CD14-positive monocyte (primary cell): Measurements from ENCODE around the gene CROCC. TPM values are rescaled to one million over a fixed set of nuclear protein-coding genes. Genes with fewer than 3 reads are reported as not detected.
A peak's percentile ranks its signal among the peaks of the same experiment; 100 is the strongest.

Experiments
- DNase-seq, 3 donors: peaks; one replicate each; pipeline ENCODE4 v3.0.0-alpha.2; 2011 to 2022
- H2AFZ ChIP-seq: 2 replicates; pipeline ENCODE4 v1.6.0; 2012; ENCODE audit warnings: mild to moderate bottlenecking, low read depth, low read length, inconsistent platforms; ENCODE audit not compliant: insufficient read depth, poor library complexity, severe bottlenecking
- H3K27ac ChIP-seq, 2 donors: 1 replicate in 1 of 2; 2 replicates in 1 of 2; pipeline ENCODE4 v1.5.1; 2012 to 2013; ENCODE audit warnings: low read length in 2 of 2, control low read depth in 1 of 2, inconsistent platforms in 1 of 2, low read depth in 1 of 2, mild to moderate bottlenecking in 1 of 2
- H3K27me3 ChIP-seq, 2 donors: one replicate each; pipeline versions ENCODE4 v1.6.0 to v1.6.1; 2011 to 2013; ENCODE audit warnings: low read length in 2 of 2; ENCODE audit not compliant: control insufficient read depth in 2 of 2, insufficient read depth in 2 of 2
- H3K36me3 ChIP-seq, 2 donors: replicated peaks in 1 of 2; 1 replicate in 1 of 2; 2 replicates in 1 of 2; pipeline versions ENCODE4 v1.5.1 to v1.6.1; 2012 to 2013; ENCODE audit warnings: low read length in 2 of 2, control low read depth in 1 of 2, inconsistent platforms in 1 of 2, mild to moderate bottlenecking in 1 of 2; ENCODE audit not compliant: insufficient read depth in 2 of 2, control insufficient read depth in 1 of 2
- H3K4me1 ChIP-seq, 2 donors: 1 replicate in 1 of 2; 2 replicates in 1 of 2; pipeline versions ENCODE4 v1.5.1 to v1.6.1; 2012 to 2013; ENCODE audit warnings: low read length in 2 of 2, control low read depth in 1 of 2, inconsistent platforms in 1 of 2, mild to moderate bottlenecking in 1 of 2, moderate library complexity in 1 of 2; ENCODE audit not compliant: insufficient read depth in 2 of 2, control insufficient read depth in 1 of 2
- H3K4me2 ChIP-seq: replicated peaks from 2 replicates; pipeline ENCODE3; 2012; ENCODE audit warnings: low read length, moderate library complexity, mild to moderate bottlenecking; ENCODE audit not compliant: poor library complexity, severe bottlenecking; ENCODE audit errors: extremely low read depth
- H3K4me3 ChIP-seq, 3 experiments: fragments of 200-600 bp in 1 of 3; sonication (generic) in 1 of 3; replicated peaks in 1 of 3; 1 replicate in 2 of 3; 2 replicates in 1 of 3; pipeline ENCODE4 v1.5.1; 2011 to 2013; ENCODE audit warnings: low read length in 3 of 3, mild to moderate bottlenecking in 3 of 3, control low read depth in 2 of 3, low read depth in 2 of 3, inconsistent platforms in 1 of 3, moderate library complexity in 1 of 3
- H3K79me2 ChIP-seq: 2 replicates; pipeline ENCODE4 v1.6.0; 2012; ENCODE audit warnings: mild to moderate bottlenecking, control low read depth, inconsistent platforms, low read length, moderate library complexity; ENCODE audit not compliant: insufficient read depth
- H3K9ac ChIP-seq: 2 replicates; pipeline ENCODE4 v1.6.0; 2017; ENCODE audit warnings: low read length, mild to moderate bottlenecking; ENCODE audit not compliant: insufficient read depth, poor library complexity, severe bottlenecking
- H3K9me3 ChIP-seq, 2 donors: replicated peaks in 1 of 2; 1 replicate in 1 of 2; 2 replicates in 1 of 2; pipeline versions ENCODE4 v1.5.1 to v1.6.1; 2012 to 2013; ENCODE audit warnings: low read length in 2 of 2, control low read depth in 1 of 2; ENCODE audit not compliant: control insufficient read depth in 1 of 2, insufficient read depth in 1 of 2
- H4K20me1 ChIP-seq: 2 replicates; pipeline ENCODE4 v1.6.0; 2012; ENCODE audit warnings: mild to moderate bottlenecking, low read length, control low read depth, moderate library complexity; ENCODE audit not compliant: insufficient read depth
- H3K27ac Mint-ChIP-seq, 7 donors: one replicate each; pipeline ENCODE4 v1.8.0; 2020; ENCODE audit warnings: mild to moderate bottlenecking in 7 of 7, mixed read lengths in 7 of 7, moderate library complexity in 6 of 7, inconsistent platforms in 2 of 7
- H3K27me3 Mint-ChIP-seq, 3 donors: one replicate each; pipeline ENCODE4 v1.8.0; 2021 to 2022; ENCODE audit warnings: low read depth in 3 of 3, mild to moderate bottlenecking in 3 of 3, mixed read lengths in 3 of 3, moderate library complexity in 3 of 3, inconsistent platforms in 1 of 3
- H3K36me3 Mint-ChIP-seq, 2 donors: one replicate each; pipeline ENCODE4 v1.8.0; 2020; ENCODE audit warnings: mixed read lengths in 2 of 2, inconsistent platforms in 1 of 2, mild to moderate bottlenecking in 1 of 2
- H3K4me1 Mint-ChIP-seq: one replicate; pipeline ENCODE4 v1.8.0; 2020; ENCODE audit warnings: mild to moderate bottlenecking, mixed read lengths
- H3K4me3 Mint-ChIP-seq, 2 donors: one replicate each; pipeline ENCODE4 v1.8.0; 2020; ENCODE audit warnings: mild to moderate bottlenecking in 2 of 2, mixed read lengths in 2 of 2, moderate library complexity in 1 of 2
- H3K9me3 Mint-ChIP-seq, 7 donors: one replicate each; pipeline ENCODE4 v1.8.0; 2020 to 2022; ENCODE audit warnings: mixed read lengths in 7 of 7, mild to moderate bottlenecking in 6 of 7, moderate library complexity in 6 of 7, inconsistent platforms in 2 of 7
- WGBS: methylation state at CpG from one replicate; pipeline ENCODE4 v1.1.5; 2013; ENCODE audit warnings: missing lambda C conversion rate; ENCODE audit not compliant: insufficient coverage; 5-methylcytosine and 5-hydroxymethylcytosine counted together
- intact Hi-C, 2 donors: fragments of 100-400 bp; cut with micrococcal nuclease; formaldehyde crosslinking; loops; one replicate each; pipeline versions ENCODE4 v1.15.0 to v1.15.1; 2023
- polyA plus RNA-seq, 3 donors: library from polyadenylated mRNA; depleted of rRNA in 1 of 3; unstranded in 2 of 3; stranded (reverse) in 1 of 3; fragments of 300-500 nt in 2 of 3; fragments of >200 nt in 1 of 3; fragmentation: Illumina TruSeq in 2 of 3; gene quantifications; 1 replicate in 2 of 3; 2 replicates in 1 of 3; pipeline ENCODE4 v1.2.3, GENCODE V29; 2012 to 2021
- TF ChIP-seq, protein P1 (sequence below): fragments of 200-600 bp; IDR thresholded peaks from one replicate; pipeline ENCODE4 v1.8.0; 2022; ENCODE audit warnings: antibody characterized with exemption, mild to moderate bottlenecking

CROCC gene
- polyA plus RNA-seq, 3 donors = 0.21 to 46.1 (median 0.69) TPM

DNA sequence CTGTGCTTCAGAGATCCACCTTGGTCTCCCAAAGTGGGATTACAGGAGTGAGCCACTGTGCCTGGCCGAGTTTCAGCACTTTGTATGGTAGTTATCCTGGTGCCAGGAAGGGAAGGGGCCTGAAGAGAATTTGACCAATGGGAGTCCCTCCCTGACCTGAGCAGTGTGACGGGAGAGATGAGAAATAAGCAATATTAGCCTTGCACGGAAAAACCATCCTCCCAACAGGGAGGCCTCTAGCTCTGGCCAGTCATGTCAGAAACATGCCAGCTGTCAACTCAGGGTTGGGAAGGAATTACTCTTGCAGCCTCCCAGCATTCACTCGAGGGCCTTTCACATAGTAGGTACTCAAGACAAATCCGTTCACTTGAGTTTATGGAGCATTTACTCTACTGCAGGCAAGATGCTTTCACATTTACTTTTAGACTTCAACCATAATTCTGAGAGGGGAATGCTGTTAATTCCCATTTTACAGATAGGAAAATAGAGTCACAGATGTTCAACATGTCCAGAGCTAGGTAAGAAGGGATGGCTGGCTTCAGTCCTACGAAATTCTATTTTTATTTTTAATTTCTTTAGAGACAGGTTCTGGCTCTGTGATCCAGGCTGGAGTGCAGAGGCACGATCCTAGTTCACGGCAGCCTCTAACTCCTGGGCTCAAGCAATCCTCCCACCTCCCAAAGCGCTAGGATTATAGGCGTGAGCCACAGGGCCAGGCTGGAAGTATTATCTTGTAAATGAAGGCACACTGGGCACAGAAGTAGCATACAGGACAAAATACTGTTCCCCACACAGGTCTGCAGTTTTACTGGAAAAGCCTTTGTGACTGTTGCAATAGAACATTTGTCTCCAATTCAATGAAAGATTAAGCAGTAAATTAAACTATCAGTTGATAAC lies 93.2 kb downstream of the CROCC start:
- TF ChIP-seq, protein P1, sequence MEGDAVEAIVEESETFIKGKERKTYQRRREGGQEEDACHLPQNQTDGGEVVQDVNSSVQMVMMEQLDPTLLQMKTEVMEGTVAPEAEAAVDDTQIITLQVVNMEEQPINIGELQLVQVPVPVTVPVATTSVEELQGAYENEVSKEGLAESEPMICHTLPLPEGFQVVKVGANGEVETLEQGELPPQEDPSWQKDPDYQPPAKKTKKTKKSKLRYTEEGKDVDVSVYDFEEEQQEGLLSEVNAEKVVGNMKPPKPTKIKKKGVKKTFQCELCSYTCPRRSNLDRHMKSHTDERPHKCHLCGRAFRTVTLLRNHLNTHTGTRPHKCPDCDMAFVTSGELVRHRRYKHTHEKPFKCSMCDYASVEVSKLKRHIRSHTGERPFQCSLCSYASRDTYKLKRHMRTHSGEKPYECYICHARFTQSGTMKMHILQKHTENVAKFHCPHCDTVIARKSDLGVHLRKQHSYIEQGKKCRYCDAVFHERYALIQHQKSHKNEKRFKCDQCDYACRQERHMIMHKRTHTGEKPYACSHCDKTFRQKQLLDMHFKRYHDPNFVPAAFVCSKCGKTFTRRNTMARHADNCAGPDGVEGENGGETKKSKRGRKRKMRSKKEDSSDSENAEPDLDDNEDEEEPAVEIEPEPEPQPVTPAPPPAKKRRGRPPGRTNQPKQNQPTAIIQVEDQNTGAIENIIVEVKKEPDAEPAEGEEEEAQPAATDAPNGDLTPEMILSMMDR = no peak
- Histone ChIP-seq H3K4me3 (no peak overlapping the region), H3K9ac (no peak overlapping the region), H3K79me2 (peaks cover 12% of the 10 kb centered on the region), H3K9me3 (no peaks in the 10 kb centered on the region), H4K20me1 (peaks cover 15% of the 10 kb centered on the region), H3K4me2 (no peak overlapping the region), H3K27ac (no peak overlapping the region), H3K36me3 (peaks cover 21 to 27% of the 10 kb centered on the region in 2 donors), H2AFZ (no peak overlapping the region), H3K27me3 (no peaks in the 10 kb centered on the region), H3K4me1 (peaks cover 44 to 50% of the 10 kb centered on the region in 2 donors)
- H3K9me3 Mint-ChIP-seq = peaks cover 0 to 2% (median 0%) of the 10 kb centered on the region in 7 donors
- H3K27ac Mint-ChIP-seq = peak overlapping the region in 1 of 7 donors; percentile 68
- H3K36me3 Mint-ChIP-seq = peaks cover 21 to 25% of the 10 kb centered on the region in 2 donors
- WGBS = 90% methylated on average over 2 of the region's 10 CpGs
- DNase-seq = no peak
- H3K4me1 Mint-ChIP-seq = peaks cover 46% of the 10 kb centered on the region
- intact Hi-C loops = no loop called here
- H3K4me3 Mint-ChIP-seq = no peak overlapping the region
- peaks cover 4 to 5% (median 5%) of the 10 kb centered on the region in 3 donors for H3K27me3 Mint-ChIP-seq

DNA sequence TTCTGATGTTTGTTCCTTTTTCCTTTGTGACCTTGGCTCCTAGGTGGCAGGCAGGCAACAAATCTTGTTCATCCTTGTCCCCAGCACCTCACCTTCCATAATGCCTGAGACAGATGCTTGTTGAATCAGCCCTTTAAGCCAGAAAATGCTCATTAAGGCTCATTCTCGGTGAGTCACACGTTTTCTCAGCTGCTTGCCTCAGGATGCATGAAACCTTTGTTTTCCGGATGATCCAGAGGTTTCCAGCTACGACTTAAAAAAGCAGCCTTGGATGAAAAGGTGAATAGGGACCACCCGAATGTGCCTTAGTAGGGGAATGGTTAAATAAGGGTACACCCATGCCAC lies 94.6 kb downstream of the CROCC start:
- Histone ChIP-seq H3K27me3 (no peaks in the 10 kb centered on the region), H3K4me2 (no peak overlapping the region), H3K36me3 (peaks cover 34 to 40% of the 10 kb centered on the region in 2 donors), H3K4me1 (peaks cover 30 to 36% of the 10 kb centered on the region in 2 donors), H3K27ac (no peak overlapping the region), H4K20me1 (peaks cover 7% of the 10 kb centered on the region), H3K79me2 (no peaks in the 10 kb centered on the region), H3K4me3 (no peak overlapping the region), H3K9ac (no peak overlapping the region), H2AFZ (no peak overlapping the region), H3K9me3 (no peaks in the 10 kb centered on the region)
- intact Hi-C loops = no loop called here
- Mint-ChIP-seq H3K36me3 (peaks cover 35 to 39% of the 10 kb centered on the region in 2 donors), H3K27me3 (peaks cover 4 to 5% (median 5%) of the 10 kb centered on the region in 3 donors), H3K4me1 (peaks cover 34% of the 10 kb centered on the region), H3K4me3 (no peak overlapping the region), H3K9me3 (peaks cover 0 to 2% (median 0%) of the 10 kb centered on the region in 7 donors), H3K27ac (peak overlapping the region in 2 of 7 donors; percentile 10 to 14)
- WGBS = 94% methylated on average over 3 of the region's 5 CpGs
- no peak for DNase-seq
- TF ChIP-seq, protein P1 = no peak
